ENCODE results near the gene MAPK8.

Gene MAPK8

GRCh38 chr10:48384699-48384982 lies 78.2 kb downstream of the MAPK8 start:
- DNase-seq (ENCODE audit: low read depth) = no peak

- no peak for DNase-seq (ENCODE audit: low read depth)
Observed at GRCh38 chr10:48389272-48389671, 82.8 kb downstream of the MAPK8 start.

GRCh38 chr10:48389846-48390557 lies 83.5 kb downstream of the MAPK8 start:
- no peak for DNase-seq (ENCODE audit: low read depth)

- no peak for DNase-seq (ENCODE audit: low read depth)
Observed at GRCh38 chr10:48390558-48390871, 84.0 kb downstream of the MAPK8 start.

GRCh38 chr10:48390933-48391845 lies 84.7 kb downstream of the MAPK8 start:
- no peak for DNase-seq (ENCODE audit: low read depth)

- DNase-seq (ENCODE audit: low read depth) = no peak
Observed at GRCh38 chr10:48391994-48392393, 85.5 kb downstream of the MAPK8 start.

GRCh38 chr10:48398261-48398660 lies 91.8 kb downstream of the MAPK8 start:
- no peak for DNase-seq (ENCODE audit: low read depth)

GRCh38 chr10:48399056-48399541 lies 92.6 kb downstream of the MAPK8 start:
- no peak for DNase-seq (ENCODE audit: low read depth)

GRCh38 chr10:48399551-48399950 lies 93.1 kb downstream of the MAPK8 start:
- DNase-seq (ENCODE audit: low read depth) = no peak

- DNase-seq (ENCODE audit: low read depth) = peak; percentile 39
Observed at GRCh38 chr10:48400129-48400849, 93.8 kb downstream of the MAPK8 start.

GRCh38 chr10:48400850-48401220 lies 94.4 kb downstream of the MAPK8 start:
- no peak for DNase-seq (ENCODE audit: low read depth)

- no peak for DNase-seq (ENCODE audit: low read depth)
Observed at GRCh38 chr10:48404646-48405045, 98.2 kb downstream of the MAPK8 start.

GRCh38 chr10:48406204-48406603 lies 99.7 kb downstream of the MAPK8 start:
- no peak for DNase-seq (ENCODE audit: low read depth)

GRCh38 chr10:48406658-48407057 lies 100.2 kb downstream of the MAPK8 start:
- DNase-seq (ENCODE audit: low read depth) = no peak

- no peak for DNase-seq (ENCODE audit: low read depth)
Observed at GRCh38 chr10:48410503-48410902, 104.0 kb downstream of the MAPK8 start.

- DNase-seq (ENCODE audit: low read depth) = no peak
Observed at GRCh38 chr10:48411510-48411909, 105.0 kb downstream of the MAPK8 start.

GRCh38 chr10:48412081-48412480 lies 105.6 kb downstream of the MAPK8 start:
- no peak for DNase-seq (ENCODE audit: low read depth)

- DNase-seq (ENCODE audit: low read depth) = no peak
Observed at GRCh38 chr10:48412933-48413332, 106.5 kb downstream of the MAPK8 start.

GRCh38 chr10:48414160-48414559 lies 107.7 kb downstream of the MAPK8 start:
- DNase-seq (ENCODE audit: low read depth) = no peak

GRCh38 chr10:48414778-48415177 lies 108.3 kb downstream of the MAPK8 start:
- no peak for DNase-seq (ENCODE audit: low read depth)

- no peak for DNase-seq (ENCODE audit: low read depth)
Observed at GRCh38 chr10:48416584-48417232, 110.2 kb downstream of the MAPK8 start.

- no peak for DNase-seq (ENCODE audit: low read depth)
Observed at GRCh38 chr10:48417374-48417773, 110.9 kb downstream of the MAPK8 start.
